Left ventricle myocardium inferior (tissue), 1 donor: ENCODE data around the gene LNX1. TPM values are rescaled to one million over a fixed set of nuclear protein-coding genes. Genes with fewer than 3 reads are reported as not detected.

Experiments used
- DNase-seq: peaks from one replicate; pipeline ENCODE4 v3.0.0-alpha.2; 2020
- H3K27ac ChIP-seq: fragments of 200-600 bp; replicated peaks from 2 replicates; pipeline ENCODE4 v1.8.0; 2021
- H3K27me3 ChIP-seq: fragments of 200-600 bp; 2 replicates; pipeline ENCODE4 v1.8.0; 2021; ENCODE audit warnings: low read depth
- H3K36me3 ChIP-seq: fragments of 200-600 bp; 2 replicates; pipeline ENCODE4 v1.8.0; 2021
- H3K4me1 ChIP-seq: fragments of 200-600 bp; 2 replicates; pipeline ENCODE4 v1.8.0; 2021
- H3K4me3 ChIP-seq: fragments of 200-600 bp; 2 replicates; pipeline ENCODE4 v1.8.0; 2021; ENCODE audit warnings: mild to moderate bottlenecking, moderate library complexity
- H3K9me3 ChIP-seq: fragments of 200-600 bp; replicated peaks from 2 replicates; pipeline ENCODE4 v1.8.0; 2021
- CTCF ChIP-seq: fragments of 200-600 bp; IDR thresholded peaks from 2 replicates; pipeline ENCODE4 v1.8.0; 2021; ENCODE audit warnings: antibody characterized with exemption, mild to moderate bottlenecking, borderline replicate concordance
- intact Hi-C: fragments of 100-400 bp; cut with micrococcal nuclease; formaldehyde crosslinking; loops from one replicate; pipeline ENCODE4 v1.11.0; 2022
- total RNA-seq: library from RNA; stranded (reverse); fragmentation: NEBNext Ultra II Directional; extraction: Animal tissue kit (Norgen Biotek cat#: 25700); gene quantifications from one replicate; pipeline ENCODE4 v1.2.1, GENCODE V29; 2021
- donor health status: DM: no; HTN: yes; CAD: no; lungs with severe emphysema.

The LNX1 gene
- total RNA-seq, 1 donor from 2014 or later, result 9.5 TPM

DNA sequence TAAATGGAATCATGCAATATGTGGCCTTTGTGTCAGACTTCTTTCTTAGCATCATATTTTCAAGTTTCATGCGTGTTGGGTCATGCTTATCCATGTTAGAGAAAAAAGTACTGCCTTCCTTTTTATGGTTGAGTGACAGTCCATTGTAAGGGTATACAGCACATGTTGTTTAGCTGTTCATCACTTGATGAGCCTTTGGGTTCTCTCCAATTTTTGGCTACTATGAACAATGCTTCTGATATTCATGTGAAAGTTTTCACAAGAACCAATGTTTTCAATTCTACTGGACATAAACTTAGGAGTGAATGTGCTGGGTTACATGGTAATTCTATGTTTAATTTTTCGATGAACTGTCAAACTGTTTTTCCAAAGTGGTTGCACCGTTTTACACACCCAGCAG lies 28.1 kb upstream of the LNX1 start:
- no peak overlapping the region for H3K4me3 ChIP-seq
- H3K27ac ChIP-seq, result peak overlapping the region; percentile 47
- DNase-seq, result no peak
- peaks cover 16% of the 10 kb centered on the region for H3K4me1 ChIP-seq
- H3K27me3 ChIP-seq, result no peaks in the 10 kb centered on the region
- intact Hi-C loops, result no loop called here
- H3K36me3 ChIP-seq, result no peaks in the 10 kb centered on the region
- TF ChIP-seq CTCF, result no peak
- no peaks in the 10 kb centered on the region for H3K9me3 ChIP-seq

DNA sequence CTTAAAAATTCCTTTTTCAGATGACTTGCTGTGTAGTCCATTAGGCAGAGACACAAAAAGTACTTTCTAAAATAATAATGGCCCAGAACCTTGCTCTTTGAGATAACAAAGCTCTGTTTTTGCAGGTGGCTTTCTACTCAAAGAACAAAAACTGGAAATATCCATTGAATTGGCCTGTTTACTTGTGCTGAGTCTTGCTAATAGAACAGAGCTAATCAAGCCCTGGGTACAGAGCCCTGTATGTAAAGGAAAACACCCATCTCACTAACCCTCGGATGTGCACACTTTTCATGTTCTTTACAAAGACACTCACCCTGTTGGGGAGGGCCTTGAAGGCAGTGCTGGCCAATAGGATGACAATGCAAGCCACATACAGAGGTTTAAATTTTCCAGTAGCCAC lies 27.0 kb upstream of the LNX1 start:
- TF ChIP-seq CTCF, result no peak
- Histone ChIP-seq H3K9me3 (no peaks in the 10 kb centered on the region), H3K27ac (peak overlapping the region; percentile 47), H3K4me1 (peaks cover 16% of the 10 kb centered on the region), H3K36me3 (no peaks in the 10 kb centered on the region), H3K4me3 (no peak overlapping the region), H3K27me3 (no peaks in the 10 kb centered on the region)
- intact Hi-C loops, result no loop called here
- no peak for DNase-seq

GRCh38 chr4:53617101-53617680 lies 25.9 kb upstream of the LNX1 start:
- intact Hi-C loops, result no loop called here
- Histone ChIP-seq H3K27me3 (no peaks in the 10 kb centered on the region), H3K9me3 (no peaks in the 10 kb centered on the region), H3K27ac (peak overlapping the region; percentile 47), H3K4me3 (no peak overlapping the region), H3K36me3 (no peaks in the 10 kb centered on the region), H3K4me1 (peaks cover 16% of the 10 kb centered on the region)
- no peak for TF ChIP-seq CTCF
- no peak for DNase-seq

- TF ChIP-seq CTCF, result no peak
Observed at GRCh38 chr4:53616219-53616618, 24.9 kb upstream of the LNX1 start.

DNA sequence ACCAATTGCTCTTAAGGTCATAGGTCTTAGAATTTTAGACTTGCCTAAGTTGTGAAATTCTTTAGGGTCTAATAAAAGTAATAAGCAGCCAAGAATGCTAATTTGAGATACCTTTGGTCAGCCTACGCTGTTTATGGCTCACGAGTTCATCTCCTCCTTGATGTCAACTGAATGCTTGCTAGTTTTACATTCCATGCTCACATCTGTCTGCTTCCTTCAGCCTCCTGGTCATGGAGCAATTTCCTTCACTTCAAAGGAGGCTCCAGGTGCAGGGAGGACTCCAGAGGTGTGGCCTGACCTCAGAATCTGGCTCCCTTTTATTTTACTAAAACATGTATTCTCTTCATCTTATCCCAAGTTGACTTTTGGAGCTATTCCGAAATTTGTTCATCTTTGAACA lies 23.3 kb upstream of the LNX1 start:
- DNase-seq, result no peak

More at GRCh38 chr4:53616219-53616618, 24.9 kb upstream of the LNX1 start:
- Histone ChIP-seq H3K4me3 (no peak overlapping the region), H3K9me3 (no peaks in the 10 kb centered on the region), H3K27ac (no peak overlapping the region), H3K4me1 (peaks cover 16% of the 10 kb centered on the region), H3K36me3 (no peaks in the 10 kb centered on the region), H3K27me3 (no peaks in the 10 kb centered on the region)
- no peak for DNase-seq
- intact Hi-C loops, result no loop called here

More for the DNA sequence above, 23.3 kb upstream of the LNX1 start:
- no peak for TF ChIP-seq CTCF
- H3K4me3 ChIP-seq, result no peak overlapping the region
- no peaks in the 10 kb centered on the region for H3K27me3 ChIP-seq
- peaks cover 12% of the 10 kb centered on the region for H3K4me1 ChIP-seq
- H3K9me3 ChIP-seq, result no peaks in the 10 kb centered on the region
- H3K36me3 ChIP-seq, result no peaks in the 10 kb centered on the region
- H3K27ac ChIP-seq, result no peak overlapping the region
- intact Hi-C loops, result no loop called here
